GM13977 (cell line): ENCODE measurements around the gene FAM89B.

Experiments
- DNase-seq: peaks from one replicate; pipeline ENCODE4 v3.0.0; 2012; ENCODE audit warnings: low spot score
- in situ Hi-C: fragments of 300-500 bp; cut with MboI; formaldehyde crosslinking; loops from one replicate; pipeline ENCODE4 v1.12.0; 2022; ENCODE audit warnings: low sequenced_read_pairs, low pct_unique_long_range_greater_than_20kb, mixed read lengths, inconsistent platforms; ENCODE audit not compliant: unreplicated experiment
- TF ChIP-seq, protein P1 (sequence below): IDR thresholded peaks from 2 replicates; pipeline ENCODE4 v1.5.1; 2012; ENCODE audit warnings: mild to moderate bottlenecking, control low read depth; ENCODE audit not compliant: insufficient read depth; ENCODE audit errors: extremely low read depth, missing control alignments

Gene FAM89B

GRCh38 chr11:65617136-65617850 lies 45.0 kb downstream of the FAM89B start:
- in situ Hi-C loops, result no loop called here
- no peak for DNase-seq

GRCh38 chr11:65617990-65618751 lies 45.8 kb downstream of the FAM89B start:
- in situ Hi-C loops, result no loop called here
- TF ChIP-seq, protein P1, sequence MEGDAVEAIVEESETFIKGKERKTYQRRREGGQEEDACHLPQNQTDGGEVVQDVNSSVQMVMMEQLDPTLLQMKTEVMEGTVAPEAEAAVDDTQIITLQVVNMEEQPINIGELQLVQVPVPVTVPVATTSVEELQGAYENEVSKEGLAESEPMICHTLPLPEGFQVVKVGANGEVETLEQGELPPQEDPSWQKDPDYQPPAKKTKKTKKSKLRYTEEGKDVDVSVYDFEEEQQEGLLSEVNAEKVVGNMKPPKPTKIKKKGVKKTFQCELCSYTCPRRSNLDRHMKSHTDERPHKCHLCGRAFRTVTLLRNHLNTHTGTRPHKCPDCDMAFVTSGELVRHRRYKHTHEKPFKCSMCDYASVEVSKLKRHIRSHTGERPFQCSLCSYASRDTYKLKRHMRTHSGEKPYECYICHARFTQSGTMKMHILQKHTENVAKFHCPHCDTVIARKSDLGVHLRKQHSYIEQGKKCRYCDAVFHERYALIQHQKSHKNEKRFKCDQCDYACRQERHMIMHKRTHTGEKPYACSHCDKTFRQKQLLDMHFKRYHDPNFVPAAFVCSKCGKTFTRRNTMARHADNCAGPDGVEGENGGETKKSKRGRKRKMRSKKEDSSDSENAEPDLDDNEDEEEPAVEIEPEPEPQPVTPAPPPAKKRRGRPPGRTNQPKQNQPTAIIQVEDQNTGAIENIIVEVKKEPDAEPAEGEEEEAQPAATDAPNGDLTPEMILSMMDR, result no peak

More at GRCh38 chr11:65617136-65617850, 45.0 kb downstream of the FAM89B start:
- TF ChIP-seq, protein P1, result no peak

GRCh38 chr11:65618763-65619162 lies 46.4 kb downstream of the FAM89B start:
- no peak for DNase-seq
- in situ Hi-C loops, result no loop called here
- TF ChIP-seq, protein P1, result no peak

More at GRCh38 chr11:65617990-65618751, 45.8 kb downstream of the FAM89B start:
- no peak for DNase-seq

GRCh38 chr11:65619281-65619928 lies 47.1 kb downstream of the FAM89B start:
- in situ Hi-C loops, result no loop called here
- TF ChIP-seq, protein P1, result no peak
- no peak for DNase-seq

GRCh38 chr11:65620666-65621065 lies 48.3 kb downstream of the FAM89B start:
- in situ Hi-C loops, result no loop called here

DNA sequence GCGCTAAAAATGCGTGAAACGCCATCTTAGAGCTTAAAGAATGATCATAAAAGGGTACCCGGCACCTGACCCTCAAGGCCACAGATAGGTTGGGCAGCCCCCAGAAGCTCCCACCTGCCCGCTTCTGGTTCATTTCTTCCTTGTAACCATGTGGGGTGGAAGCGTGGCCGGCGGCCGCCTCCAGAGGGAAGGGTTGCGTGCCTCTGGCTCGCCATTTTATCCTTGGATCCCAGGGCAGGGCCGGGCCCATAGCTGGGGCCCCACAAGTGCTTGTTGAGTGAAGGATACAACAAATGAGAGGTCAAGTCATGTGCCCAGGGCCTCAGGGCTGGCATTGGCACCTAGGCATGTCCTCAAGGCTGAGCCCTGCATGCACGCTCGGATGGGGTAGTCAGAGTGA lies 49.1 kb downstream of the FAM89B start:
- TF ChIP-seq, protein P1, result no peak
- in situ Hi-C loops, result no loop called here
- no peak for DNase-seq

More at GRCh38 chr11:65620666-65621065, 48.3 kb downstream of the FAM89B start:
- TF ChIP-seq, protein P1, result no peak
- no peak for DNase-seq
